Caco-2 (cell line): Measurements from ENCODE around the gene PRR9. TPM values are rescaled to one million over a fixed set of nuclear protein-coding genes. Genes with fewer than 3 reads are reported as not detected.

Source experiments
- BruUV-seq: library from RNA; stranded (reverse); fragments of 400-500 nt; replicated peaks from 2 replicates; lab custom pipeline; 2021; lab: Mats Ljungman, UMichigan
- CTCF ChIA-PET: fragments of 300-600 bp; sonication (Branson Sonifier 250); formaldehyde crosslinking; loops from one replicate; lab custom pipeline; 2022; ENCODE audit warnings: antibody characterized with exemption; lab: Charles Lee
- POLR2A ChIA-PET: fragments of 300-600 bp; sonication (Branson Sonifier 250); formaldehyde crosslinking; loops from one replicate; lab custom pipeline; 2022; ENCODE audit warnings: antibody characterized with exemption; lab: Charles Lee
- DNase-seq, 2 experiments: peaks; one replicate each; pipeline versions ENCODE4 v3.0.0 to v3.0.0-alpha.2; 2020 to 2022
- H3K27me3 ChIP-seq: replicated peaks from 2 replicates; pipeline ENCODE4 v1.6.0; 2011; ENCODE audit warnings: low read length; ENCODE audit not compliant: control insufficient read depth, insufficient read depth
- H3K36me3 ChIP-seq: 2 replicates; pipeline ENCODE4 v1.5.1; 2011; ENCODE audit warnings: low read length; ENCODE audit not compliant: control insufficient read depth, insufficient read depth
- H3K4me1 ChIP-seq: fragments of 250-450 bp; sonication (Bioruptor Pico); 2 replicates; pipeline ENCODE4 v1.5.1; 2020; ENCODE audit warnings: mild to moderate bottlenecking
- H3K4me3 ChIP-seq: 2 replicates; pipeline ENCODE4 v1.5.1; 2011; ENCODE audit warnings: low read depth, mild to moderate bottlenecking, control low read depth, low read length
- H3K9me3 ChIP-seq: fragments of 250-450 bp; sonication (Bioruptor Pico); 2 replicates; pipeline ENCODE4 v1.5.1; 2020; ENCODE audit warnings: mild to moderate bottlenecking, moderate library complexity
- H3K27ac Mint-ChIP-seq: one replicate; pipeline ENCODE4 v1.8.0; 2022; ENCODE audit warnings: mixed read lengths; ENCODE audit not compliant: unreplicated experiment
- H3K27me3 Mint-ChIP-seq: one replicate; pipeline ENCODE4 v1.8.0; 2022; ENCODE audit warnings: mixed read lengths; ENCODE audit not compliant: insufficient read depth, unreplicated experiment
- H3K36me3 Mint-ChIP-seq: one replicate; pipeline ENCODE4 v1.8.0; 2022; ENCODE audit warnings: mild to moderate bottlenecking, mixed read lengths; ENCODE audit not compliant: insufficient read depth, unreplicated experiment
- H3K4me1 Mint-ChIP-seq: one replicate; pipeline ENCODE4 v1.8.0; 2022; ENCODE audit warnings: low read depth, mixed read lengths; ENCODE audit not compliant: unreplicated experiment
- H3K4me3 Mint-ChIP-seq: one replicate; pipeline ENCODE4 v1.8.0; 2022; ENCODE audit warnings: mild to moderate bottlenecking, moderate library complexity, mixed read lengths; ENCODE audit not compliant: unreplicated experiment
- H3K9me3 Mint-ChIP-seq: one replicate; pipeline ENCODE4 v1.8.0; 2022; ENCODE audit warnings: mixed read lengths; ENCODE audit not compliant: unreplicated experiment
- CTCF ChIP-seq, 2 experiments: fragments of 200-600 bp in 1 of 2; IDR thresholded peaks; 1 replicate in 1 of 2; 2 replicates in 1 of 2; pipeline versions ENCODE4 v1.5.1 to v1.8.0; 2011 to 2022; ENCODE audit warnings: antibody characterized with exemption in 1 of 2, control low read depth in 1 of 2, inconsistent platforms in 1 of 2, low read depth in 1 of 2, low read length in 1 of 2, mild to moderate bottlenecking in 1 of 2, moderate library complexity in 1 of 2; ENCODE audit not compliant: insufficient read depth in 1 of 2, severe bottlenecking in 1 of 2, unreplicated experiment in 1 of 2
- intact Hi-C: fragments of 100-400 bp; cut with micrococcal nuclease; formaldehyde crosslinking; loops from one replicate; pipeline ENCODE4 v1.10.0; 2022; ENCODE audit not compliant: unreplicated experiment
- total RNA-seq: library from RNA; stranded (reverse); gene quantifications from 2 replicates; pipeline ENCODE4 v1.2.3, GENCODE V29; 2022

The PRR9 gene
- total RNA-seq, 1 experiment from 2014 or later, result not detected

- H3K4me3 ChIP-seq, result no peak overlapping the region
- Mint-ChIP-seq H3K4me1 (no peaks in the 10 kb centered on the region), H3K9me3 (no peaks in the 10 kb centered on the region), H3K27ac (no peak overlapping the region), H3K4me3 (no peak overlapping the region), H3K27me3 (peaks cover 6% of the 10 kb centered on the region), H3K36me3 (no peaks in the 10 kb centered on the region)
- no peaks in the 10 kb centered on the region for H3K27me3 ChIP-seq
- intact Hi-C loops, result no loop called here
- no TSS peak for BruUV-seq
- H3K4me1 ChIP-seq, result no peaks in the 10 kb centered on the region
- TF ChIP-seq CTCF (IDR thresholded peaks at IDR 0.05; ENCODE audit: insufficient read depth in 1 of 2, low read depth in 1 of 2, low read length in 1 of 2, severe bottlenecking in 1 of 2, unreplicated experiment in 1 of 2), result no peak
- ChIA-PET POLR2A (no interaction called here), CTCF (no interaction called here)
- H3K36me3 ChIP-seq, result no peaks in the 10 kb centered on the region
- H3K9me3 ChIP-seq, result no peaks in the 10 kb centered on the region
- no peak for DNase-seq
Measured at GRCh38 chr1:153253693-153254092, 36.3 kb downstream of the PRR9 start.

- no peak within 1 kb of the TSS for H3K4me3 Mint-ChIP-seq
- ChIA-PET POLR2A (no interaction called here), CTCF (no interaction called here)
- no peaks in the 10 kb centered on the region for H3K4me1 Mint-ChIP-seq
- Histone ChIP-seq H3K4me1 (no peaks in the 10 kb centered on the region), H3K36me3 (no peaks in the 10 kb centered on the region), H3K4me3 (no peak within 1 kb of the TSS), H3K27me3 (no peaks in the 10 kb centered on the region; the same call in 1 of the 2 replicates), H3K9me3 (no peaks in the 10 kb centered on the region)
- H3K27ac Mint-ChIP-seq, result no peak within 1 kb of the TSS
- BruUV-seq, result no TSS peak
- H3K27me3 Mint-ChIP-seq, result peaks cover 21% of the 10 kb centered on the region
- no peaks in the 10 kb centered on the region for H3K36me3 Mint-ChIP-seq
- no peak for TF ChIP-seq CTCF (IDR thresholded peaks at IDR 0.05; ENCODE audit: insufficient read depth in 1 of 2, low read depth in 1 of 2, low read length in 1 of 2, severe bottlenecking in 1 of 2, unreplicated experiment in 1 of 2)
- intact Hi-C loops, result no loop called here
- no peaks in the 10 kb centered on the region for H3K9me3 Mint-ChIP-seq
- no peak for DNase-seq
Measured at GRCh38 chr1:153259387-153259786, 42.0 kb downstream of the PRR9 start, which contains the start of gene LORICRIN. TSS of gene LORICRIN (plus strand) at chr1:153259687. CDS start at chr1:153260950, 1,263 bp downstream.

- peaks cover 21% of the 10 kb centered on the region for H3K27me3 Mint-ChIP-seq
- Histone ChIP-seq H3K36me3 (no peaks in the 10 kb centered on the region), H3K9me3 (no peaks in the 10 kb centered on the region), H3K4me1 (no peaks in the 10 kb centered on the region), H3K4me3 (no peak overlapping the region), H3K27me3 (no peaks in the 10 kb centered on the region; the same call in 1 of the 2 replicates)
- H3K4me1 Mint-ChIP-seq, result no peaks in the 10 kb centered on the region
- ChIA-PET POLR2A (no interaction called here), CTCF (no interaction called here)
- no peak for TF ChIP-seq CTCF (IDR thresholded peaks at IDR 0.05; ENCODE audit: insufficient read depth in 1 of 2, low read depth in 1 of 2, low read length in 1 of 2, severe bottlenecking in 1 of 2, unreplicated experiment in 1 of 2)
- H3K4me3 Mint-ChIP-seq, result no peak overlapping the region
- no peaks in the 10 kb centered on the region for H3K9me3 Mint-ChIP-seq
- H3K27ac Mint-ChIP-seq, result no peak overlapping the region
- no TSS peak for BruUV-seq
- no peak for DNase-seq
- H3K36me3 Mint-ChIP-seq, result no peaks in the 10 kb centered on the region
- intact Hi-C loops, result no loop called here
Measured at GRCh38 chr1:153260585-153261280, 43.3 kb downstream of the PRR9 start.
